GM23338 (cell line): Measurements from ENCODE around the gene OXNAD1. TPM values are rescaled to one million over a fixed set of nuclear protein-coding genes. Genes with fewer than 3 reads are reported as not detected.

ENCODE experiments used
- ATAC-seq: fragments of 200-7000 bp; cut with Tn5 transposase; 3 replicates; pipeline ENCODE4 v1.9.1; 2020
- DNase-seq: peaks from one replicate; pipeline ENCODE4 v3.0.0-alpha.2; 2015; ENCODE audit warnings: low spot score
- H2AFZ ChIP-seq: fragments of 200-600 bp; sonication (generic); 2 replicates; pipeline ENCODE4 v1.8.0; 2016; ENCODE audit warnings: antibody characterized with exemption, mild to moderate bottlenecking, moderate library complexity
- H3F3A ChIP-seq: fragments of 200-600 bp; sonication (generic); replicated peaks from 2 replicates; pipeline ENCODE4 v1.8.0; 2017; ENCODE audit warnings: antibody characterized with exemption, mixed run types, low read depth
- H3K27ac ChIP-seq: fragments of 200-600 bp; sonication (generic); 2 replicates; pipeline ENCODE4 v1.6.1; 2016; ENCODE audit warnings: low read depth
- H3K27me3 ChIP-seq: fragments of 200-600 bp; sonication (generic); 2 replicates; pipeline ENCODE4 v1.8.0; 2016; ENCODE audit warnings: mild to moderate bottlenecking, mixed run types, moderate library complexity; ENCODE audit not compliant: insufficient read depth
- H3K36me3 ChIP-seq: fragments of 200-600 bp; sonication (generic); 2 replicates; pipeline ENCODE4 v1.8.0; 2016; ENCODE audit warnings: mild to moderate bottlenecking; ENCODE audit not compliant: insufficient read depth
- H3K4me1 ChIP-seq: fragments of 200-600 bp; sonication (generic); 2 replicates; pipeline ENCODE4 v1.8.0; 2016; ENCODE audit warnings: mild to moderate bottlenecking, moderate library complexity; ENCODE audit not compliant: insufficient read depth
- H3K4me2 ChIP-seq: fragments of 200-600 bp; sonication (generic); 2 replicates; pipeline ENCODE4 v1.7.1; 2017; ENCODE audit warnings: mixed run types
- H3K4me3 ChIP-seq: fragments of 200-600 bp; sonication (generic); 2 replicates; pipeline ENCODE4 v1.6.1; 2016; ENCODE audit warnings: mixed run types
- H3K79me2 ChIP-seq: fragments of 200-600 bp; sonication (generic); replicated peaks from 2 replicates; pipeline ENCODE4 v1.8.0; 2017; ENCODE audit warnings: mild to moderate bottlenecking; ENCODE audit not compliant: insufficient read depth
- H3K9me2 ChIP-seq: fragments of 200-600 bp; sonication (generic); 2 replicates; pipeline ENCODE4 v1.8.0; 2017; ENCODE audit not compliant: insufficient read depth
- H4K20me1 ChIP-seq: fragments of 200-600 bp; sonication (generic); replicated peaks from 2 replicates; pipeline ENCODE4 v1.8.0; 2017; ENCODE audit warnings: mild to moderate bottlenecking; ENCODE audit not compliant: insufficient read depth
- H3K27ac Mint-ChIP-seq: 2 replicates; pipeline ENCODE4 v1.8.0; 2020; ENCODE audit warnings: inconsistent platforms, mild to moderate bottlenecking, moderate library complexity, mixed read lengths
- H3K27me3 Mint-ChIP-seq: 3 replicates; pipeline ENCODE4 v1.8.0; 2022; ENCODE audit warnings: low read depth, mild to moderate bottlenecking, moderate library complexity, mixed read lengths, inconsistent platforms; ENCODE audit not compliant: insufficient read depth, poor library complexity
- H3K36me3 Mint-ChIP-seq: 3 replicates; pipeline ENCODE4 v1.8.0; 2021; ENCODE audit warnings: low read depth, mild to moderate bottlenecking, inconsistent platforms, moderate library complexity, mixed read lengths
- H3K4me1 Mint-ChIP-seq: 3 replicates; pipeline ENCODE4 v1.8.0; 2020; ENCODE audit warnings: mild to moderate bottlenecking, inconsistent platforms, mixed read lengths
- H3K4me3 Mint-ChIP-seq: 3 replicates; pipeline ENCODE4 v1.8.0; 2021; ENCODE audit warnings: moderate library complexity, mild to moderate bottlenecking, inconsistent platforms, mixed read lengths
- H3K9me3 Mint-ChIP-seq: 3 replicates; pipeline ENCODE4 v1.8.0; 2020; ENCODE audit warnings: moderate library complexity, mild to moderate bottlenecking, inconsistent platforms, mixed read lengths
- REST ChIP-seq: IDR thresholded peaks from one replicate; pipeline ENCODE4 v1.6.1; 2018; ENCODE audit warnings: antibody characterized with exemption; ENCODE audit not compliant: unreplicated experiment
- STAT1 ChIP-seq: IDR thresholded peaks from one replicate; pipeline ENCODE4 v1.6.1; 2016; ENCODE audit warnings: antibody characterized with exemption; ENCODE audit not compliant: unreplicated experiment
- polyA plus RNA-seq: library from polyadenylated mRNA; unstranded; fragments of >200 nt; fragmentation: Nextera tagmentation; extraction: Ambion mirVana; gene quantifications from 2 replicates; pipeline ENCODE4 v1.2.1, GENCODE V29; 2016
- total RNA-seq: library from RNA; depleted of rRNA; stranded (reverse); fragments of >200 nt; shearing (Covaris generic); gene quantifications from 2 replicates; pipeline ENCODE4 v1.2.3, GENCODE V29; 2014
- TF ChIP-seq, protein P1 (sequence below): fragments of 250-450 bp; sonication (Bioruptor Pico); IDR thresholded peaks from 2 replicates; pipeline ENCODE4 v1.5.0; 2020; ENCODE audit warnings: mild to moderate bottlenecking, moderate library complexity

OXNAD1 gene
- total and polyA plus RNA-seq, 2 experiments from 2014 or later, result 22.9 to 34.2 TPM

- H3K4me1 ChIP-seq, result no peaks in the 10 kb centered on the region
- no peak overlapping the region for H3K27ac Mint-ChIP-seq
- H3K9me2 ChIP-seq, result no peaks in the 10 kb centered on the region
- H3K9me3 Mint-ChIP-seq, result no peaks in the 10 kb centered on the region
- no peak overlapping the region for H3K4me3 Mint-ChIP-seq
- no peak overlapping the region for H3K4me2 ChIP-seq
- H3K36me3 ChIP-seq, result peaks cover 9% of the 10 kb centered on the region
- H3K27ac ChIP-seq, result no peak overlapping the region
- H3K79me2 ChIP-seq, result no peaks in the 10 kb centered on the region
- no peak overlapping the region for H2AFZ ChIP-seq
- H3K4me1 Mint-ChIP-seq, result no peaks in the 10 kb centered on the region
- H3K36me3 Mint-ChIP-seq, result peaks cover 6% of the 10 kb centered on the region; the same call in 2 of the 3 replicates
- no peaks in the 10 kb centered on the region for H3K27me3 ChIP-seq
- H4K20me1 ChIP-seq, result no peaks in the 10 kb centered on the region; the same call in 1 of the 2 replicates
- ATAC-seq (peak; percentile 31; the same call in 1 of the 3 replicates), DNase-seq (no peak)
- no peaks in the 10 kb centered on the region for H3F3A ChIP-seq
- H3K4me3 ChIP-seq, result no peak overlapping the region
- peaks cover 2% of the 10 kb centered on the region for H3K27me3 Mint-ChIP-seq
- no peak for TF ChIP-seq STAT1
- no peak for TF ChIP-seq REST
- TF ChIP-seq, protein P1, sequence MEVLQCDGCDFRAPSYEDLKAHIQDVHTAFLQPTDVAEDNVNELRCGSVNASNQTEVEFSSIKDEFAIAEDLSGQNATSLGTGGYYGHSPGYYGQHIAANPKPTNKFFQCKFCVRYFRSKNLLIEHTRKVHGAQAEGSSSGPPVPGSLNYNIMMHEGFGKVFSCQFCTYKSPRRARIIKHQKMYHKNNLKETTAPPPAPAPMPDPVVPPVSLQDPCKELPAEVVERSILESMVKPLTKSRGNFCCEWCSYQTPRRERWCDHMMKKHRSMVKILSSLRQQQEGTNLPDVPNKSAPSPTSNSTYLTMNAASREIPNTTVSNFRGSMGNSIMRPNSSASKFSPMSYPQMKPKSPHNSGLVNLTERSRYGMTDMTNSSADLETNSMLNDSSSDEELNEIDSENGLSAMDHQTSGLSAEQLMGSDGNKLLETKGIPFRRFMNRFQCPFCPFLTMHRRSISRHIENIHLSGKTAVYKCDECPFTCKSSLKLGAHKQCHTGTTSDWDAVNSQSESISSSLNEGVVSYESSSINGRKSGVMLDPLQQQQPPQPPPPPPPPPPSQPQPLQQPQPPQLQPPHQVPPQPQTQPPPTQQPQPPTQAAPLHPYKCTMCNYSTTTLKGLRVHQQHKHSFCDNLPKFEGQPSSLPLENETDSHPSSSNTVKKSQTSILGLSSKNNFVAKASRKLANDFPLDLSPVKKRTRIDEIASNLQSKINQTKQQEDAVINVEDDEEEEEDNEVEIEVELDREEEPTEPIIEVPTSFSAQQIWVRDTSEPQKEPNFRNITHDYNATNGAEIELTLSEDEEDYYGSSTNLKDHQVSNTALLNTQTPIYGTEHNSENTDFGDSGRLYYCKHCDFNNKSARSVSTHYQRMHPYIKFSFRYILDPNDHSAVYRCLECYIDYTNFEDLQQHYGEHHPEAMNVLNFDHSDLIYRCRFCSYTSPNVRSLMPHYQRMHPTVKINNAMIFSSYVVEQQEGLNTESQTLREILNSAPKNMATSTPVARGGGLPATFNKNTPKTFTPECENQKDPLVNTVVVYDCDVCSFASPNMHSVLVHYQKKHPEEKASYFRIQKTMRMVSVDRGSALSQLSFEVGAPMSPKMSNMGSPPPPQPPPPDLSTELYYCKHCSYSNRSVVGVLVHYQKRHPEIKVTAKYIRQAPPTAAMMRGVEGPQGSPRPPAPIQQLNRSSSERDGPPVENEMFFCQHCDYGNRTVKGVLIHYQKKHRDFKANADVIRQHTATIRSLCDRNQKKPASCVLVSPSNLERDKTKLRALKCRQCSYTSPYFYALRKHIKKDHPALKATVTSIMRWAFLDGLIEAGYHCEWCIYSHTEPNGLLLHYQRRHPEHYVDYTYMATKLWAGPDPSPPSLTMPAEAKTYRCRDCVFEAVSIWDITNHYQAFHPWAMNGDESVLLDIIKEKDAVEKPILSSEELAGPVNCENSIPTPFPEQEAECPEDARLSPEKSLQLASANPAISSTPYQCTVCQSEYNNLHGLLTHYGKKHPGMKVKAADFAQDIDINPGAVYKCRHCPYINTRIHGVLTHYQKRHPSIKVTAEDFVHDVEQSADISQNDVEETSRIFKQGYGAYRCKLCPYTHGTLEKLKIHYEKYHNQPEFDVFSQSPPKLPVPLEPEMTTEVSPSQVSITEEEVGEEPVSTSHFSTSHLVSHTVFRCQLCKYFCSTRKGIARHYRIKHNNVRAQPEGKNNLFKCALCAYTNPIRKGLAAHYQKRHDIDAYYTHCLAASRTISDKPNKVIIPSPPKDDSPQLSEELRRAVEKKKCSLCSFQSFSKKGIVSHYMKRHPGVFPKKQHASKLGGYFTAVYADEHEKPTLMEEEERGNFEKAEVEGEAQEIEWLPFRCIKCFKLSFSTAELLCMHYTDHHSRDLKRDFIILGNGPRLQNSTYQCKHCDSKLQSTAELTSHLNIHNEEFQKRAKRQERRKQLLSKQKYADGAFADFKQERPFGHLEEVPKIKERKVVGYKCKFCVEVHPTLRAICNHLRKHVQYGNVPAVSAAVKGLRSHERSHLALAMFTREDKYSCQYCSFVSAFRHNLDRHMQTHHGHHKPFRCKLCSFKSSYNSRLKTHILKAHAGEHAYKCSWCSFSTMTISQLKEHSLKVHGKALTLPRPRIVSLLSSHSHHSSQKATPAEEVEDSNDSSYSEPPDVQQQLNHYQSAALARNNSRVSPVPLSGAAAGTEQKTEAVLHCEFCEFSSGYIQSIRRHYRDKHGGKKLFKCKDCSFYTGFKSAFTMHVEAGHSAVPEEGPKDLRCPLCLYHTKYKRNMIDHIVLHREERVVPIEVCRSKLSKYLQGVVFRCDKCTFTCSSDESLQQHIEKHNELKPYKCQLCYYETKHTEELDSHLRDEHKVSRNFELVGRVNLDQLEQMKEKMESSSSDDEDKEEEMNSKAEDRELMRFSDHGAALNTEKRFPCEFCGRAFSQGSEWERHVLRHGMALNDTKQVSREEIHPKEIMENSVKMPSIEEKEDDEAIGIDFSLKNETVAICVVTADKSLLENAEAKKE (CRISPR knock-in tag), result no peak
Observed at GRCh38 chr3:16255726-16256125, 9.3 kb upstream of the OXNAD1 start.
